Measurements from ENCODE around the gene TRIM31.

Gene TRIM31

DNA sequence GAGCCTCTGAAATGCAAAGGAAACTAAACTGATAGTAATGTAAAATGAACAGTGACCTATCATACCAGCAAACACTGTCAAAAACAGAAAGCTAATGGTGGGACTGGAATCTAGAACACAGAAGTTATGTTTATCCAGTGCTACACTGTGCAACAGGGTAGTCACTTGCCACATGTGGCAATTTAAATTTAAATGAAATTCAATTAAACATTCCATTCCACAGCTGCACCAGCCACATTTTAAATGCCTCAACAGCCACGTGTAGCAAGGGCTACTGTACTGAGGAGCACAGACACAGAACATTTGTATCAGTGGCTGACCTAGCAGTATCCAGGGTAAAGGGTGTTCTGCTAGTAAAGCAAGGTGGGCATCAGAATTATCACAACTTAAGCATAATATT lies 57.4 kb downstream of the TRIM31 start:
- in situ Hi-C loops (cut with HindIII; ENCODE audit: low sequenced_read_pairs), result no loop called here

DNA sequence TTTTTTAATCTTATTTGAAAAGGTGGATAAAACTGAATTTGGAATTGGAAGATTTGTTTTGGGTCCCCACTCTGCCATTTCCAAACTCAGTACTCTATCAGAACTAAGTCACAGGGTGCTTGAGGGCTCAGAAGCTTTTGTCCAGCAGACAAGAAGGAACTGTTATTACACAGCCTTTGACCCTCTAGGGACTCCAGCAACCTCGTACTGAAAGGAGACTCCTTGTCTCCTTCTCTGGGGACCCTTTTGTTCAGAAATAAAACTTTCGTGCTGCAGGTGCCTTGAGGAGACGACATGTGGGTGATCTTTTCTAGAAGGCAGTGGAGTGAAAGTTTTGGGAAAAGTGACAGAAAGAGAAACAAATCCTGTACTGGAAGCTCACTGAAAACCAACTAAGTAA lies 59.2 kb downstream of the TRIM31 start:
- in situ Hi-C loops (cut with HindIII; ENCODE audit: low sequenced_read_pairs), result no loop called here
